Measurements from ENCODE around the gene RPRD1B. TPM values are rescaled to one million over a fixed set of nuclear protein-coding genes. Genes with fewer than 3 reads are reported as not detected.

RPRD1B gene
- total RNA-seq, 1 experiment from 2014 or later, result 43.6 TPM

DNA sequence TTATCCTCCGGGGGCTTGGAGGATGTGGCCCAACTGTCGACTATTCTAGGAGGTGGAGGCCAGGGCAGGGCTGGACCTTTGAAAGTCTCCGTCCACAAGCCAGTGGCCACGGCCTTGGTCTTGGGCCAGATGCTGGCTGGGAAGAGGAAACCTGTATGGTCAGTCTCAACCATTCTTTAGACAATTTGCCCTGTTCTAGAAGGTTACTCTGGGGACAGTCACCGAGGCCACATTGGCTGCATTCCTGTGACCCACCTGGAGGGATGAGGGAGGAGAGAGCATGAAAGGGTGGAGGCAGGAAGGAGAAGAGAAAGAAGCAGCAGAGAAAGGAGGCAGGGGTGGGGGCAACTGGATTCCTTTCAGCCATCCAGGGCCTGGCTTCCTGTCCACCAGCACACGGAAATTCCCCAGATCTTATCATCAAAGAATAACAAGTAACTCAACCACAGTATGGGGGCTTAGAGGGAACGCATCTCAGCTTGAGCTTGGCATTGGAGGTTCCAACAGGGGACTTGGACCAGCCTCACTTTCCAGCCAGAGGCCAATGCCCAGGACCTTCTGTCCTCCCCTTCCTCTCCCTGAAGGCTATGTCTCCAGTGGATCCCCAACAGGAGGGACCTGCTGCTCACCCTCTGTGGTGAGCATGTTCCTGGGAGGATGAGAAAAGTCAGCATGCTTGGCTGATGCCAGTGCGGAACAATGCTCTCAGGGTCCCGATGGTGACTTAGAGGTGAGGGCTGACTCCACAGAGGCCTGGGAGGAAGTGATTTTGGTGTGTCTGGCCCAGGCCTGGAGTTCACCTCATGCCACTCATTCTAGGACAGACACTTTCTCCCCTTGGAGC is 101.1 kb downstream of the RPRD1B start:
- TF ChIP-seq, protein P1, sequence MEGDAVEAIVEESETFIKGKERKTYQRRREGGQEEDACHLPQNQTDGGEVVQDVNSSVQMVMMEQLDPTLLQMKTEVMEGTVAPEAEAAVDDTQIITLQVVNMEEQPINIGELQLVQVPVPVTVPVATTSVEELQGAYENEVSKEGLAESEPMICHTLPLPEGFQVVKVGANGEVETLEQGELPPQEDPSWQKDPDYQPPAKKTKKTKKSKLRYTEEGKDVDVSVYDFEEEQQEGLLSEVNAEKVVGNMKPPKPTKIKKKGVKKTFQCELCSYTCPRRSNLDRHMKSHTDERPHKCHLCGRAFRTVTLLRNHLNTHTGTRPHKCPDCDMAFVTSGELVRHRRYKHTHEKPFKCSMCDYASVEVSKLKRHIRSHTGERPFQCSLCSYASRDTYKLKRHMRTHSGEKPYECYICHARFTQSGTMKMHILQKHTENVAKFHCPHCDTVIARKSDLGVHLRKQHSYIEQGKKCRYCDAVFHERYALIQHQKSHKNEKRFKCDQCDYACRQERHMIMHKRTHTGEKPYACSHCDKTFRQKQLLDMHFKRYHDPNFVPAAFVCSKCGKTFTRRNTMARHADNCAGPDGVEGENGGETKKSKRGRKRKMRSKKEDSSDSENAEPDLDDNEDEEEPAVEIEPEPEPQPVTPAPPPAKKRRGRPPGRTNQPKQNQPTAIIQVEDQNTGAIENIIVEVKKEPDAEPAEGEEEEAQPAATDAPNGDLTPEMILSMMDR (conservative IDR thresholded peaks at IDR 0.05; ENCODE audit: low read depth, low read length), result no peak
- TF ChIP-seq EZH2 (IDR thresholded peaks at IDR 0.05; ENCODE audit: low read length, unreplicated experiment) (no peak), EZH2phosphoT487 (IDR thresholded peaks at IDR 0.05; ENCODE audit: borderline replicate concordance, low read length) (no peak)
- ChIA-PET CTCF (no interaction called here), POLR2A (ENCODE audit: unreplicated experiment) (interaction anchor here (0.6 kb wide), 1 partner anchor 240 kb away, joined by 4 read pairs; no protein-coding TSS in a partner anchor)
- DNase-seq, result peak; percentile 73
- H3K4me2 ChIP-seq (ENCODE audit: low read length), result peak overlapping the region; percentile 47
- H3K9me2 ChIP-seq (replicated peaks; ENCODE audit: low read length), result no peaks in the 10 kb centered on the region
- H3K27ac ChIP-seq (ENCODE audit: low read length), result peak overlapping the region; percentile 73
- no TSS peak for BruUV-seq (replicated peaks)
- H3K4me3 ChIP-seq (ENCODE audit: low read length), result no peak overlapping the region
- ATAC-seq, result peak; percentile 58
- no peak overlapping the region for H2AFZ ChIP-seq (ENCODE audit: low read length)
- H3K4me1 ChIP-seq (ENCODE audit: insufficient read depth, low read length), result peaks cover 34% of the 10 kb centered on the region
- peaks cover 2% of the 10 kb centered on the region for H3F3A ChIP-seq (ENCODE audit: low read length, unreplicated experiment)
- peak overlapping the region; percentile 24; the same call in 1 of the 2 replicates for H3K9ac ChIP-seq (ENCODE audit: low read length)
- intact Hi-C loops (cut with micrococcal nuclease), result loop anchor here (1.0 kb wide), 1 partner anchor 17 kb away; no protein-coding TSS in a partner anchor
- no peaks in the 10 kb centered on the region for H4K20me1 ChIP-seq (ENCODE audit: low read length)
- no peaks in the 10 kb centered on the region for H3K27me3 ChIP-seq (ENCODE audit: low read length)
- H3K79me2 ChIP-seq (ENCODE audit: low read length), result no peaks in the 10 kb centered on the region
- H3K36me3 ChIP-seq (ENCODE audit: low read depth, low read length), result peaks cover 66% of the 10 kb centered on the region
- no peaks in the 10 kb centered on the region for H3K9me3 ChIP-seq (ENCODE audit: low read length)

DNA sequence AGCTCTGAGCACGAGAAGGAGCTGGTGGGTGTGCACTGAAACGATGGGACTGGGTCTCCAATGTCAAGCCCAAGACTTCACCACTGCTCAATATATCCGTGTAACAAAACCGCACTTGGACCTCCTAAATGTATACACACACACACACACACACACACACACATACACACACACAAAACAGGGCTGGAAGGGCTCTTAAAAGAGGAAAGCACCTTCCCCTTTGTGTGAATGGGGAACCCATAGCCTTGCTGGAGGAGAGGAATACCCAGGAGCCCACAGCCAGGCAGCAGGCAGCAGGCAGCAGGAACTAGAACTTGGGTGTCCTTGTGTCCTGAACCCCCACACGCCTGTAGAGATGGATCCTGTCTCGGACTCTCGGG is 101.7 kb downstream of the RPRD1B start:
- Histone ChIP-seq H3K9me2 (replicated peaks; ENCODE audit: low read length) (no peaks in the 10 kb centered on the region), H3K9ac (ENCODE audit: low read length) (peak overlapping the region; percentile 24; the same call in 1 of the 2 replicates), H3F3A (ENCODE audit: low read length, unreplicated experiment) (no peaks in the 10 kb centered on the region), H3K27ac (ENCODE audit: low read length) (peak overlapping the region; percentile 73), H3K4me3 (ENCODE audit: low read length) (no peak overlapping the region), H3K79me2 (ENCODE audit: low read length) (no peaks in the 10 kb centered on the region), H3K27me3 (ENCODE audit: low read length) (no peaks in the 10 kb centered on the region), H3K9me3 (ENCODE audit: low read length) (no peaks in the 10 kb centered on the region), H4K20me1 (ENCODE audit: low read length) (no peaks in the 10 kb centered on the region), H3K4me2 (ENCODE audit: low read length) (no peak overlapping the region; the same call in 1 of the 2 replicates), H3K4me1 (ENCODE audit: insufficient read depth, low read length) (peaks cover 34% of the 10 kb centered on the region), H2AFZ (ENCODE audit: low read length) (no peak overlapping the region), H3K36me3 (ENCODE audit: low read depth, low read length) (peaks cover 68% of the 10 kb centered on the region)
- no peak for DNase-seq
- POLR2A ChIA-PET (ENCODE audit: unreplicated experiment), result no interaction called here
- no peak for TF ChIP-seq EZH2phosphoT487 (IDR thresholded peaks at IDR 0.05; ENCODE audit: borderline replicate concordance, low read length)
- TF ChIP-seq, protein P1 (conservative IDR thresholded peaks at IDR 0.05; ENCODE audit: low read depth, low read length), result no peak
- TF ChIP-seq EZH2 (IDR thresholded peaks at IDR 0.05; ENCODE audit: low read length, unreplicated experiment), result no peak
- BruUV-seq (replicated peaks), result no TSS peak
- ATAC-seq, result no peak
- CTCF ChIA-PET, result no interaction called here
- intact Hi-C loops (cut with micrococcal nuclease), result no loop called here
